Endothelial cell of umbilical vein (primary cell): ENCODE data around the gene GFOD1. TPM values are rescaled to one million over a fixed set of nuclear protein-coding genes. Genes with fewer than 3 reads are reported as not detected.

Experiments used
- BruUV-seq: library from RNA; stranded (reverse); fragments of 400-500 nt; replicated peaks from 2 replicates; lab custom pipeline; 2021; lab: Mats Ljungman, UMichigan
- CTCF ChIA-PET: fragments of 300-600, 350-600 bp; sonication (Branson Sonifier 250); formaldehyde crosslinking; loops from one replicate; lab custom pipeline; 2021; ENCODE audit warnings: antibody characterized with exemption, inconsistent platforms; lab: Charles Lee
- POLR2A ChIA-PET: fragments of 300-600, 350-600 bp; sonication (Branson Sonifier 250); formaldehyde crosslinking; loops from one replicate; lab custom pipeline; 2021; ENCODE audit warnings: antibody characterized with exemption, inconsistent platforms; lab: Charles Lee
- DNase-seq: peaks from one replicate; pipeline ENCODE4 v3.0.0-alpha.2; 2011; ENCODE audit warnings: low read depth, low spot score
- FAIRE-seq: peaks from 2 replicates; lab custom pipeline; 2011; peaks lifted over from hg19 to GRCh38; lab: Jason Lieb, UNC
- H2AFZ ChIP-seq: 2 replicates; pipeline ENCODE4 v1.6.0; 2012; ENCODE audit warnings: low read depth, low read length, control low read depth, inconsistent platforms
- H3K27ac ChIP-seq: 2 replicates; pipeline ENCODE4 v1.5.1; 2011; ENCODE audit warnings: low read depth, mild to moderate bottlenecking, control low read depth, low read length, moderate library complexity; ENCODE audit not compliant: insufficient read depth
- H3K27me3 ChIP-seq, 2 experiments: 2 replicates each; pipeline versions ENCODE4 v1.6.0 to v1.6.1; 2011; ENCODE audit warnings: low read length in 2 of 2, mixed read lengths in 1 of 2; ENCODE audit not compliant: control insufficient read depth in 2 of 2, insufficient read depth in 2 of 2
- H3K36me3 ChIP-seq, 2 experiments: 2 replicates in 1 of 2; 3 replicates in 1 of 2; pipeline ENCODE4 v1.5.1; 2011; ENCODE audit warnings: low read length in 2 of 2, mild to moderate bottlenecking in 1 of 2, moderate library complexity in 1 of 2; ENCODE audit not compliant: control insufficient read depth in 2 of 2, insufficient read depth in 2 of 2; ENCODE audit errors: extremely low read depth in 1 of 2
- H3K4me1 ChIP-seq: 3 replicates; pipeline ENCODE4 v1.5.1; 2011; ENCODE audit warnings: mild to moderate bottlenecking, low read length; ENCODE audit not compliant: control insufficient read depth, insufficient read depth; ENCODE audit errors: extremely low read depth
- H3K4me2 ChIP-seq: 2 replicates; pipeline ENCODE4 v1.6.1; 2011; ENCODE audit warnings: low read length, control low read depth, mixed read lengths; ENCODE audit not compliant: insufficient read depth
- H3K4me3 ChIP-seq, 3 experiments: fragments of 200-600 bp in 1 of 3; sonication (generic), shearing (Covaris generic) in 1 of 3; replicated peaks in 1 of 3; 2 replicates each; pipeline ENCODE4 v1.5.1; 2011 to 2016; ENCODE audit warnings: control low read depth in 3 of 3, low read length in 3 of 3, mild to moderate bottlenecking in 2 of 3, inconsistent platforms in 1 of 3, low read depth in 1 of 3, moderate library complexity in 1 of 3; ENCODE audit not compliant: insufficient read depth in 1 of 3
- H3K79me2 ChIP-seq: 2 replicates; pipeline ENCODE4 v1.6.0; 2012; ENCODE audit warnings: low read length, inconsistent platforms; ENCODE audit not compliant: control insufficient read depth, insufficient read depth
- H3K9ac ChIP-seq: replicated peaks from 2 replicates; pipeline ENCODE3; 2011; ENCODE audit warnings: low read length, control low read depth; ENCODE audit not compliant: insufficient read depth; ENCODE audit errors: extremely low read depth
- H3K9me1 ChIP-seq: replicated peaks from 3 replicates; pipeline ENCODE4 v1.6.0; 2011; ENCODE audit warnings: mild to moderate bottlenecking, low read length; ENCODE audit not compliant: control insufficient read depth, insufficient read depth; ENCODE audit errors: extremely low read depth
- H3K9me3 ChIP-seq: replicated peaks from 2 replicates; pipeline ENCODE4 v1.5.1; 2012; ENCODE audit warnings: low read length, inconsistent platforms; ENCODE audit not compliant: control insufficient read depth, insufficient read depth
- H4K20me1 ChIP-seq: replicated peaks from 2 replicates; pipeline ENCODE3; 2011; ENCODE audit warnings: mild to moderate bottlenecking, low read length; ENCODE audit not compliant: control insufficient read depth, insufficient read depth; ENCODE audit errors: extremely low read depth
- EZH2 ChIP-seq: IDR thresholded peaks from 2 replicates; pipeline ENCODE4 v1.6.1; 2012; ENCODE audit warnings: borderline replicate concordance, low read depth, mild to moderate bottlenecking, moderate library complexity, low read length, inconsistent platforms; ENCODE audit not compliant: severe bottlenecking
- FOS ChIP-seq: IDR thresholded peaks from 2 replicates; pipeline ENCODE4 v1.6.1; 2011; ENCODE audit warnings: mild to moderate bottlenecking, low read length, moderate library complexity, borderline replicate concordance; ENCODE audit not compliant: insufficient read depth
- GATA2 ChIP-seq: IDR thresholded peaks from 2 replicates; pipeline ENCODE4 v1.7.0; 2011; ENCODE audit warnings: low read depth, mild to moderate bottlenecking, moderate library complexity, mixed read lengths, low read length; ENCODE audit not compliant: insufficient read length, insufficient read depth
- JUN ChIP-seq: IDR thresholded peaks from 2 replicates; pipeline ENCODE4 v1.6.1; 2011; ENCODE audit warnings: borderline replicate concordance, low read depth; ENCODE audit not compliant: insufficient read length, insufficient read depth
- MYC ChIP-seq: IDR thresholded peaks from one replicate; pipeline ENCODE4 v1.6.1; 2011; ENCODE audit warnings: mild to moderate bottlenecking, low read depth, low read length
- POLR2A ChIP-seq: IDR thresholded peaks from 2 replicates; pipeline ENCODE4 v1.6.1; 2012; ENCODE audit warnings: low read depth, mild to moderate bottlenecking, control low read depth, low read length
- POLR2AphosphoS5 ChIP-seq: IDR thresholded peaks from 2 replicates; pipeline ENCODE4 v1.6.1; 2012; ENCODE audit warnings: low read depth, mild to moderate bottlenecking, control low read depth, low read length, moderate library complexity; ENCODE audit not compliant: insufficient read depth
- dilution Hi-C: fragments of 300-500 bp; cut with MboI; formaldehyde crosslinking; loops from one replicate; pipeline ENCODE4 v1.15.0; 2019; ENCODE audit warnings: low sequenced_read_pairs; ENCODE audit not compliant: extremely low pct_ligation_motif_present
- intact Hi-C: fragments of 100-400 bp; cut with micrococcal nuclease; formaldehyde crosslinking; loops from one replicate; pipeline ENCODE4 v1.10.0; 2022
- polyA plus RNA-seq, 4 experiments: library from polyadenylated mRNA; depleted of rRNA in 3 of 4; stranded (reverse) in 3 of 4; unstranded in 1 of 4; fragments of >200 nt; gene quantifications; 2 replicates each; pipeline versions ENCODE4 v1.2.1 to v1.2.3, GENCODE V29; 2011 to 2012; ENCODE audit warnings: missing spikeins in 1 of 4
- total RNA-seq: library from RNA; stranded (reverse); gene quantifications from 2 replicates; pipeline ENCODE4 v1.2.3, GENCODE V29; 2021
- TF ChIP-seq, protein P1 (sequence below): IDR thresholded peaks from 2 replicates; pipeline ENCODE4 v1.6.1; 2011; ENCODE audit not compliant: insufficient read depth, insufficient read length
- TF ChIP-seq, protein P2 (sequence below), 2 donors: IDR thresholded peaks; 1 replicate in 1 of 2; 2 replicates in 1 of 2; pipeline ENCODE4 v1.5.1; 2011; ENCODE audit warnings: low read length in 2 of 2, mild to moderate bottlenecking in 2 of 2, moderate library complexity in 2 of 2, control low read depth in 1 of 2, inconsistent platforms in 1 of 2, low read depth in 1 of 2; ENCODE audit not compliant: insufficient read depth in 1 of 2; ENCODE audit errors: extremely low read depth in 1 of 2

GFOD1 gene
- total and polyA plus RNA-seq, 2 donors (not counting 3 experiments of a cell fraction or from before 2014, with no cell fraction given), result 12.1 to 24.1 TPM

DNA sequence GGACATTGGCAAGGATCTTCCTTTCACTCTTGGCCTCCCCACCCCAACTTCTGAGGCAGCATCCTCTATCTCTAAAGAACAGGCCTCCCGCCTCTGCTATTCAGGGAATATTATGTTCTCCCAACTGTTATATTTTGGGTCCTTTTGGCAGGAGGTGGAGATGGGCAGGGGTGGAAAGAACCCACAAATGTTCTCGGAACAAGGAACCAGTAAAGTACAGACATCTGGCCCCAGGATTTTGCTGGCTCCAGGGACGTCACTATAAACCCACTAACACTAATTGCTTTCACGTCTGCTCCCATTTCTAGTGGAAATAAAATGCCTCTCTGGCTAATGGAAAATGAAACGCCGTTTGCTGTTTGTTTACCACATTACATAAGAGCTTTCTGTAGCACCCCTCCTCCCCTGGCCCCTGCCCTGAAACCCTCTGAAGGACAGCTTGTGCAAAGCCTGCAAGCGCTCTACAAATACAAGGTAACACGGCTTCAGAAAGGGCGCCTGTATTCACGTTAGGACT, 81.4 kb downstream of the GFOD1 start:
- no peak for DNase-seq
- intact Hi-C loops (no loop called here), dilution Hi-C loops (no loop called here)
- H3K4me3 ChIP-seq, result no peak overlapping the region
- H2AFZ ChIP-seq, result no peak overlapping the region
- no peak overlapping the region for H3K9ac ChIP-seq
- H3K27ac ChIP-seq, result no peak overlapping the region
- ChIA-PET POLR2A (no interaction called here), CTCF (interaction anchor here (2.4 kb wide), 1 partner anchor 16 kb away, joined by 10 read pairs; no protein-coding TSS in a partner anchor)
- H4K20me1 ChIP-seq, result no peaks in the 10 kb centered on the region
- FAIRE-seq, result no peak
- no peak for TF ChIP-seq POLR2AphosphoS5
- TF ChIP-seq, protein P1, sequence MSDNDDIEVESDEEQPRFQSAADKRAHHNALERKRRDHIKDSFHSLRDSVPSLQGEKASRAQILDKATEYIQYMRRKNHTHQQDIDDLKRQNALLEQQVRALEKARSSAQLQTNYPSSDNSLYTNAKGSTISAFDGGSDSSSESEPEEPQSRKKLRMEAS, result no peak
- TF ChIP-seq, protein P2, sequence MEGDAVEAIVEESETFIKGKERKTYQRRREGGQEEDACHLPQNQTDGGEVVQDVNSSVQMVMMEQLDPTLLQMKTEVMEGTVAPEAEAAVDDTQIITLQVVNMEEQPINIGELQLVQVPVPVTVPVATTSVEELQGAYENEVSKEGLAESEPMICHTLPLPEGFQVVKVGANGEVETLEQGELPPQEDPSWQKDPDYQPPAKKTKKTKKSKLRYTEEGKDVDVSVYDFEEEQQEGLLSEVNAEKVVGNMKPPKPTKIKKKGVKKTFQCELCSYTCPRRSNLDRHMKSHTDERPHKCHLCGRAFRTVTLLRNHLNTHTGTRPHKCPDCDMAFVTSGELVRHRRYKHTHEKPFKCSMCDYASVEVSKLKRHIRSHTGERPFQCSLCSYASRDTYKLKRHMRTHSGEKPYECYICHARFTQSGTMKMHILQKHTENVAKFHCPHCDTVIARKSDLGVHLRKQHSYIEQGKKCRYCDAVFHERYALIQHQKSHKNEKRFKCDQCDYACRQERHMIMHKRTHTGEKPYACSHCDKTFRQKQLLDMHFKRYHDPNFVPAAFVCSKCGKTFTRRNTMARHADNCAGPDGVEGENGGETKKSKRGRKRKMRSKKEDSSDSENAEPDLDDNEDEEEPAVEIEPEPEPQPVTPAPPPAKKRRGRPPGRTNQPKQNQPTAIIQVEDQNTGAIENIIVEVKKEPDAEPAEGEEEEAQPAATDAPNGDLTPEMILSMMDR (IDR thresholded peaks at IDR 0.05; ENCODE audit: extremely low read depth in 1 of 2, insufficient read depth in 1 of 2, low read depth in 1 of 2, low read length in 2 of 2), result no peak
- TF ChIP-seq EZH2, result no peak
- no peak for TF ChIP-seq JUN
- TF ChIP-seq MYC, result no peak
- no peak for TF ChIP-seq GATA2
- no peak for TF ChIP-seq FOS
- TF ChIP-seq POLR2A, result no peak
- no peaks in the 10 kb centered on the region for H3K9me1 ChIP-seq
- H3K79me2 ChIP-seq, result no peaks in the 10 kb centered on the region
- no peak overlapping the region for H3K4me2 ChIP-seq
- peaks cover 20% of the 10 kb centered on the region for H3K4me1 ChIP-seq
- no peaks in the 10 kb centered on the region for H3K36me3 ChIP-seq
- H3K9me3 ChIP-seq, result no peaks in the 10 kb centered on the region
- BruUV-seq, result no TSS peak
- H3K27me3 ChIP-seq, result no peaks in the 10 kb centered on the region
